HG03066 (cell line): ENCODE results near the gene MIEF2.

Source experiments
- ATAC-seq: cut with Tn5 transposase; IDR thresholded peaks from one replicate; pipeline ENCODE4 v1.9.1; 2021; ENCODE audit warnings: low read depth; ENCODE audit not compliant: unreplicated experiment

Gene MIEF2

GRCh38 chr17:18254888-18255649 lies 5.4 kb upstream of the MIEF2 start:
- no peak for ATAC-seq

DNA sequence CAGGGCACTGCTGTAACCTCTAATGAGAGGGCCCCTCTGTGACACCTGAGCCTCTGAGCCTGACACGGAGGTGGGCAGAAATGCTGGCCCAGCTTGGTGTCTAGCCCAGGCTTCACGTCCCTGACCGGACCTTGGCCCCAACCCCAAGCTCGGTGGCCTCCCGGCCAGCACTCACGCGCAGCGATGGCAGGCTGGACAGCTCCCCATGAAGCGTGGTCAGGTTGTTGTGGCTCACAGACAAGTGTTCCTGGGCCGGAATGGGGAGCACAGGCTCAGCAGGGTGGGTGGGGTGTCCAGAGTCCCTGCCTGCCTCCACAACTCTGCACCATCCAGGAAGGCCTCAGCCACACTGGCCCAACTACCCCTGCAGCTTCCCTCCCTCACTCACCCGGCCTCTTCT lies 4.1 kb upstream of the MIEF2 start:
- ATAC-seq, result no peak

DNA sequence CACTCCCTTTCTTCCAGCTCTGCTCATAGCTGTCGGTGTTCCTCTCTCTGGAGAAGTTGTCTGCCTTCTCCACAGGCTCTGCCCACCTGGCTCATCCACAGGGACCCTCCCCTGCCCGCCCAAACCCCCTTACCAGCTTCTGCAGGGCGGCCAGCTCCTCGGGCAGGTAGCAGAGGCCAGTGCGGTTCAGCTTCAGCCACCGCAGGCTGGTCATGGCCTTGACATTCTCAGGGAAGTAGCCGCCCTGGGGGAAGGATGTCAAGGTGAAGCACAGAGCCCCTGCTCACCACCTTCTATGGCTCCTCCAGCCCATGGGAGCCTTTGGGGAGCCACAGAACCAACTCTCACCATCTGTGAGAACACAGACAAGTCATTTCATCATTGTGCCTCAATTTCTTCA lies 3.7 kb upstream of the MIEF2 start:
- ATAC-seq, result no peak

DNA sequence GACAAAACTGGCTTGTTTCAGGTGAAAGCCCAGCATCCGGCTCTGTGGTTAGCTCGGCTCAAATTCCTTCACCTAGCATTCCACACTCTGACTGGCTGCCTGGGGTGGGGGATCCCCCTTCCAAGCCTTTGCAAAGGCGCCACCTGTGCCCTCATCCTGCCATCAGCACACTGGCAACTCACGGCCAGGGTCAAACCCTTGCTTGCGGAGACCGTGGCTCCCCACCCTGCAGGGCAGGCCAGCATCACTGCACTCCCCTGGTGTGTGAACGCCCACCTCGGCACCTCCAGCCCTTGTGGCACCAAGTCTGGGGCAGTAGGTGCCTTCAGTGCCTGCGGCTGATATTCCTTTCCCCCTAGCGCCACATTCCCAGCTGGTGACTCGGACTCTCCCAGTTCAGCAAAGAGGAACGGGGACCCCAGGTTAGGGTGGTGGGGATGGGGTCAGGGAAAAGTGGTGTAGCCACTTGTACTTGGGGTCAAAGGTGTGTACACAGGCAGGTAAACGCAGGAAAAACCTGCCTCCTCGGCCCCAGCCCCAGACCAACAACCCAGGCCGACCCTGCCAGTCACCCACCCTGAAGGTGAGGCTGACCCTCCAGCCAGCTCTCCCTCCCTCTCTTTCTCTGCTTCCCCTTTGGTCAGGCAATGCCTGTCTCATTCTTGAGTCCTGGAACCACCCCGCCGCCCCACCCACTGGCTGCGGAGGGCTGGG lies 3.0 kb upstream of the MIEF2 start:
- ATAC-seq, result no peak

GRCh38 chr17:18257982-18258355 lies 2.5 kb upstream of the MIEF2 start:
- no peak for ATAC-seq

DNA sequence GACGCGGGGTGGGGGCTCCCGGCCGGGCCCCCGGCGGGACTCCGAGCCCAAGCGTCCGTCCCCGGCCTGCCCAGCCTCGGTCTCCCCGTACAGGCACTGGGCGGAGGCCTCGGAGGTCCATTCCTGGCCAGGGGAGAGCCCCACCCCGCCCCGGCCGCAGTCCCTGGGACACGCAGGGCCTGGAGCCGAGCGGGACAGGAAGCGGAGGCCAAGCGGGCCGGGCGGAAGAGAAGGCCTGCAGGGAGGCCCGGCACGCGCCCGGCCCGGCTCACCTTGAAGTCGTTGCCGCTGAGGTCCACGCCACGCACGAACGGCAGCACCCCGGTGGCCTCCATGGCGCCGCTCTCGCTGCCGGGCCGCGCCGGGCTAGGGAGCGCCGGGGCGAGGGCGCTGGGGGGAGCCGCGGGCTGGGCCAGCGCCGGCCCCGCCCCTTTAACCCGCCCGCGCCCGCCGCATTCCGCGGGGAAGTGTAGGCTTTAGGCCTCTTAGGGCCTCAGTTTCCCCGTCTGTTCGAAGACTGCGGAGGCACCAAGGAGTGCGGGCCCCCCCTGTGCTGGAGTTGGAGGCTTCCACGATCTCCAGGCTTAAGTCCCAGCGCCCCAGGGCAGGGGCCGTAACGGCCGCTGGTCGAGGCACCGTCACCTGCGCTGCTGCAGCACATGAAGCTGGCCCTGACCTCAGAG lies 2.0 kb upstream of the MIEF2 start, which contains the start of gene FLII:
Gene FLII (minus strand): TSS at position 383 of the 683 bp plus-strand sequence. CDS start 48 bp downstream, at position 335.
- no peak for ATAC-seq

DNA sequence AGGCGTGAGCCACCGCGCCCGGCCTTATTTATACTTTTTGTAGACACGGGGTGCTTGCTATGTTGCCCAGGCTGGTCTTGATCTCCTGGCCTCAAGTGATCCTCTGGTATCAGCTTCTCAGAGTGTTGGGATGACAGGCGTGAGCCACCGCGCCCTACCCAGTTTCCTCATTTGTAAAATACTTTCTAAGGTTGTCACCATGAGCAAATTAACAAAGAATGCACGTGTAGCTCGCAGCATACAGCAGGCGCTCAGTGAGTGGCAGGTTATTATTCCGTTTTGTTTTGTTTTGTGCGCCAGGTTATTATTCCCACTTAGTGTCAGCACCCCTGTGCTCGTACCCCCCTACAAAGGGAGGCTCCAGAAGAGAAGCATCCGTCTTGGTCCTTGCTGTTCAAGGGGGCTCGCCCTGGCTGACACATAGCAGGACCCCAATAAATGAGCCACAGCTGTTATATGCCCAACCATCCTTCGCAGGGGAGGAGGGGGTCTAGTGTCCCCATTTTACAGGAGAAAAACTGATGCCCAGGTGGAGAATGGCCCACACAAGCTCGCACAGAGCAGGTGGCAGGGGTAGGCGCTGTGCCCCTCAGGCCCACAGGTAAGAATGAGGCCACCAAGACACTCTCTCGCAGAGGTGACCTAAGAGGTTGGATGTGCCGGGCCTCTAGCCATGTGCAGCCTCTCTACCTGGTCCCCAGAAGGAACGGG lies 686 bp upstream of the MIEF2 start:
- ATAC-seq, result no peak

- ATAC-seq, result peak; percentile 7
Measured at GRCh38 chr17:18261146-18261515, 669 bp downstream of the MIEF2 start.

DNA sequence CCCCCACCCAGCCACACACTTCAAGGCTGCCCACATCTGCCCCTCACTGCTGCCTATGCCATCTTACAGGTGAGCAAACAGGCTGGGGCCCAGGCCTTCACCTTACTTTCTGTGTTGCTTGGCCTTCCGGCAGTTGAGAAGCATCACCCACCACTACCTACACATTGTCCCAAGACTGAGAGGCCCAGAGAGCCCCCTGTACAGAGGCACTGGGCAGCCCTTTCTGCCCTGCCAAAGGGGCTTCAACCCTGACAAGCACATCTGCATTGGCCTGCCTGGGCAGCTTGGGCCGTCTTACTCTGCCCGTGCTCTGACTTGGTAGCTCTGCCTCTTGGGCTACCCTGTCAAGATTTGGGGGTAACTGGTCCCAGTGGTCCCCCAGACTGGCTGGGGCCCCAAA lies 1.2 kb downstream of the MIEF2 start:
- no peak for ATAC-seq

- ATAC-seq, result no peak
Measured at GRCh38 chr17:18262111-18262510, 1.6 kb downstream of the MIEF2 start.

- ATAC-seq, result no peak
Measured at GRCh38 chr17:18262641-18263040, 2.2 kb downstream of the MIEF2 start.

GRCh38 chr17:18263885-18264682 lies 3.6 kb downstream of the MIEF2 start:
- no peak for ATAC-seq

GRCh38 chr17:18267366-18267765 lies 6.9 kb downstream of the MIEF2 start:
- ATAC-seq, result no peak

- ATAC-seq, result no peak
Measured at GRCh38 chr17:18267927-18268711, 7.7 kb downstream of the MIEF2 start.

DNA sequence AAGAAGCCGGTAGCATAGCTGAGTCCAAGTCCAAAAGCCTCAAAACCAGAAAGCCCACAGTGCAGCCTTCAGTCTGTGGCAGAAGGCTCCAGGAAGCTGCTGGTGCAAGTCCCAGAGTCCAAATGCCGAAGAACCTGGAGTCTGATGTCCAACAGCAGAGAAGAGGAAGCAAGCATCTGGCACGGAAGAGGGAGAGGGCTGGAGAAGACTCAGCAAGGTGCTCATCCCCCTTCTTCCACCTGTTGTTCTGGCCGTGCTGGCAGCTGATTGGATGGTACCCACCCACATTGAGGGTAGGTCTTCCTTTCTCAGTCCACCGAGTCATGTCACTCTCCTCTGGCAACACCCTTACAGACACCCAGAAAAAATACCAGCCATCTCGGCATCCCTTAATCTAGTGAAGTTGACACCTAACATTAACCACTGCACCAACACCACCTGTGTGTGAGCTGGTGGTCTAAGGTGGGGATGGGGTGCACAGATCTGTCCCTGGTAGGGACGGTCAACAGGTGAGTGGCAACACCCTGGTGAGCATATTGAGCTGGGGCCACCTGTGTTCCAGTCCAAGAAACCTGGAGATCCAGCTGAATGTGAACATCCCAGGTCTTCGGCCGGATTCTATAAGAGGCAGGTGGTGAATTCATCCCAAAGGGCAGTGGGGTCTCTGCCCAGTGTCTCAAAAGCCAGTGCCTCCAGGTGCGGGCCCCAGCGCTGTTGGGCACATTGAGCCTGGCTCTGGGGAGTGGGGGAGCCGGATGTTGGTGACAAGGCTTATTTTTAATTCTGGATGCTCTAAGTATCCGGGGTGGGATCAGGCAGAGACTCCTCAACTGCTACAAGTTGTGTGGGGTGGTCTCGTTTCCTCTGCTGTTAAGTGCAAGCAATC lies 9.8 kb downstream of the MIEF2 start:
- no peak for ATAC-seq

DNA sequence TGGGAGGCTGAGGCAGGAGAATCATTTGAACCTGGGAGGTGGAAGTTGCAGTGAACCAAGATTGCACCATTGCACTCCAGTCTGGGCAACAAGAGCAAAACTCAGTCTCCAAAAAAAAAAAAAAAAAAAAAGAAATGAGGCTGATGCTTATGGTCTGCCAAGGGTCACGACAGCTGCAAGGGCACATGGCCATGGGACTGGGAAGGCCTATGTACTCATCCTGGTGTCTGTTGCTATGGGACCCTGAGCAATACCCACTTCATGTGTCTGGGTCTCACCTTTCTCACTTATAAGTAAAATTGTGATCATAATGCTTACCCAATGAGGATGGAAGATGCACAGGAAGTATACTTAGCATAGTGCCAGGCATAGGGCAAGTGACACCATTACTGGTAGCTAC lies 16.6 kb downstream of the MIEF2 start:
- ATAC-seq, result no peak

DNA sequence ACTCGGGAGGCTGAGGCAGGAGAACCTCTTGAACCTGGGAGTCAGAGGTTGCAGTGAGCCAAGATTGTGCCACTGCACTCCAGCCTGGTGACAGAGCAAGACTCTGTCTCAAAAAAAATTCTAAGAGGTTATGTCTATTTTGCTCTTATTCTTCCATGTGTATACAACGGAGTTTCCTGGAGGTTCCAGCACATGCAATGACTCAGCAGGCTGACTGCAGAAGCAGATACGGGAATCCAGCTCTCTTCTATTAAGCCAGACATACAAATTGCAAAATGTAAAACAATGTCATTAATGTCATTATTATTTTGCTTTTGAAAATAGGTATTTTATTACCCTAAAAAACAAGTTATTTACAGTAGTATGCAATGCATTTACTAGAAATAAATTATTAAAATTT lies 18.4 kb downstream of the MIEF2 start:
- no peak for ATAC-seq

- no peak for ATAC-seq
Measured at GRCh38 chr17:18280249-18280648, 19.8 kb downstream of the MIEF2 start.
